Activated naive CD4-positive, alpha-beta T cell treated with anti-CD3 and anti-CD28 coated beads, Interleukin-2, amount 50 U/mL, for 24 hours (primary cell): ENCODE data around the gene OBSL1.
A peak's percentile ranks its signal among the peaks of the same experiment; 100 is the strongest.

Source experiments
- H3K27ac Mint-ChIP-seq: one replicate; pipeline ENCODE4 v1.8.0; 2021; ENCODE audit warnings: mild to moderate bottlenecking, mixed read lengths
- H3K27me3 Mint-ChIP-seq: one replicate; pipeline ENCODE4 v1.8.0; 2021; ENCODE audit warnings: mixed read lengths
- H3K36me3 Mint-ChIP-seq: one replicate; pipeline ENCODE4 v1.8.0; 2021; ENCODE audit warnings: mixed read lengths
- H3K4me1 Mint-ChIP-seq: one replicate; pipeline ENCODE4 v1.8.0; 2021; ENCODE audit warnings: mixed read lengths
- H3K4me3 Mint-ChIP-seq: one replicate; pipeline ENCODE4 v1.8.0; 2021; ENCODE audit warnings: mild to moderate bottlenecking, mixed read lengths
- H3K9me3 Mint-ChIP-seq: one replicate; pipeline ENCODE4 v1.8.0; 2021; ENCODE audit warnings: mixed read lengths

The OBSL1 gene

GRCh38 chr2:219607931-219608330 lies 36.6 kb upstream of the OBSL1 start:
- H3K4me3 Mint-ChIP-seq = no peak overlapping the region
- no peaks in the 10 kb centered on the region for H3K9me3 Mint-ChIP-seq
- H3K4me1 Mint-ChIP-seq = peaks cover 8% of the 10 kb centered on the region
- no peak overlapping the region for H3K27ac Mint-ChIP-seq
- H3K27me3 Mint-ChIP-seq = no peaks in the 10 kb centered on the region
- peaks cover 18% of the 10 kb centered on the region for H3K36me3 Mint-ChIP-seq

GRCh38 chr2:219605607-219605954 lies 34.2 kb upstream of the OBSL1 start:
- H3K27ac Mint-ChIP-seq = no peak overlapping the region
- peaks cover 16% of the 10 kb centered on the region for H3K36me3 Mint-ChIP-seq
- H3K27me3 Mint-ChIP-seq = no peaks in the 10 kb centered on the region
- no peak overlapping the region for H3K4me3 Mint-ChIP-seq
- no peaks in the 10 kb centered on the region for H3K9me3 Mint-ChIP-seq
- no peaks in the 10 kb centered on the region for H3K4me1 Mint-ChIP-seq

GRCh38 chr2:219603771-219604170 lies 32.4 kb upstream of the OBSL1 start:
- H3K4me1 Mint-ChIP-seq = peaks cover 2% of the 10 kb centered on the region
- no peaks in the 10 kb centered on the region for H3K27me3 Mint-ChIP-seq
- H3K9me3 Mint-ChIP-seq = no peaks in the 10 kb centered on the region
- no peak overlapping the region for H3K27ac Mint-ChIP-seq
- peaks cover 17% of the 10 kb centered on the region for H3K36me3 Mint-ChIP-seq
- no peak overlapping the region for H3K4me3 Mint-ChIP-seq

- peaks cover 11% of the 10 kb centered on the region for H3K4me1 Mint-ChIP-seq
These were observed 27.2 kb upstream of the OBSL1 start for GRCh38 chr2:219598308-219599078.

GRCh38 chr2:219597552-219598307 lies 26.4 kb upstream of the OBSL1 start, which contains the start of gene STK11IP:
Gene STK11IP (plus strand): TSS chr2:219597857. CDS start chr2:219598120, 263 bp downstream.
- peak within 1 kb of the TSS; percentile 97 for H3K27ac Mint-ChIP-seq
- peaks cover 5% of the 10 kb centered on the region for H3K36me3 Mint-ChIP-seq
- peaks cover 11% of the 10 kb centered on the region for H3K4me1 Mint-ChIP-seq
- H3K27me3 Mint-ChIP-seq = peaks cover 1% of the 10 kb centered on the region
- peak within 1 kb of the TSS; percentile 97 for H3K4me3 Mint-ChIP-seq
- no peaks in the 10 kb centered on the region for H3K9me3 Mint-ChIP-seq

More at GRCh38 chr2:219598308-219599078, 27.2 kb upstream of the OBSL1 start:
- H3K36me3 Mint-ChIP-seq = peaks cover 5% of the 10 kb centered on the region
- H3K27ac Mint-ChIP-seq = peak overlapping the region; percentile 97
- no peaks in the 10 kb centered on the region for H3K9me3 Mint-ChIP-seq
- H3K4me3 Mint-ChIP-seq = peak overlapping the region; percentile 97
- H3K27me3 Mint-ChIP-seq = no peaks in the 10 kb centered on the region

DNA sequence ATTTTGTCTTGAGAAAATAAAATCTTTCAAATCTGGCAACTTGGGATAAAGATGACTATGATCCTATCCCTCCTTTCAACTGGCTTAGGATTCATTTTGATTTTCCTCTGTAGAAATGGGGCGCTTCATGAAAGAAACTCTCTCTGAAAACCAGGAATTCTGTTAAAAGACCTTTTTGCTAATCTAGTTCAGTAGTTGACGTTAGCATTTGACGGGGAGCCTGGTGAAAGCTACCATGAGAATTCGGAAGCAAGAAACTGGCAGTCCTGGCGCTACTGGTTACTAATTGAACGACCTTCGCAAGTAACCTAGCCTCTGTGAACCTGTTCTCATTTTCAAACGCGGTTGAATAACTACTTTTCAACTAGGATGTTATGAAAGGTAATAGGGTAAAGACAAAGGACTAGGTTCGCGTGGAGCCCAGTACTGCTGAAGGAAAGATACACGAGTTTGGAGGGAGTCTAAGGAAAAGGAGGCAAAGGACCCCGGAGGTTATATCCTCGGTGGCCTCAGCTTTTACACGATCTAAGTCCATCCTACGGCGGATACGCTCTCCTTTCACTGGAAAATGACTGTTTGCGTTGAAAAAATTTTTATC lies 25.7 kb upstream of the OBSL1 start:
- Mint-ChIP-seq H3K4me3 (peak overlapping the region; percentile 97), H3K36me3 (peaks cover 4% of the 10 kb centered on the region), H3K27me3 (peaks cover 2% of the 10 kb centered on the region), H3K27ac (peak overlapping the region; percentile 97), H3K4me1 (peaks cover 11% of the 10 kb centered on the region), H3K9me3 (no peaks in the 10 kb centered on the region)

- Mint-ChIP-seq H3K27ac (no peak overlapping the region), H3K9me3 (no peaks in the 10 kb centered on the region), H3K27me3 (peaks cover 2% of the 10 kb centered on the region), H3K36me3 (no peaks in the 10 kb centered on the region), H3K4me3 (no peak overlapping the region), H3K4me1 (peaks cover 11% of the 10 kb centered on the region)
These were observed 23.9 kb upstream of the OBSL1 start for GRCh38 chr2:219595256-219595655.

- Mint-ChIP-seq H3K36me3 (no peaks in the 10 kb centered on the region), H3K27me3 (peaks cover 2% of the 10 kb centered on the region), H3K4me3 (no peak overlapping the region), H3K27ac (no peak overlapping the region), H3K4me1 (peaks cover 3% of the 10 kb centered on the region), H3K9me3 (no peaks in the 10 kb centered on the region)
These were observed 21.8 kb upstream of the OBSL1 start for GRCh38 chr2:219593154-219593553.

- Mint-ChIP-seq H3K9me3 (no peaks in the 10 kb centered on the region), H3K4me3 (no peak overlapping the region), H3K36me3 (no peaks in the 10 kb centered on the region), H3K27me3 (peaks cover 2% of the 10 kb centered on the region), H3K27ac (no peak overlapping the region), H3K4me1 (no peaks in the 10 kb centered on the region)
These were observed 21.4 kb upstream of the OBSL1 start for GRCh38 chr2:219592736-219593135.

DNA sequence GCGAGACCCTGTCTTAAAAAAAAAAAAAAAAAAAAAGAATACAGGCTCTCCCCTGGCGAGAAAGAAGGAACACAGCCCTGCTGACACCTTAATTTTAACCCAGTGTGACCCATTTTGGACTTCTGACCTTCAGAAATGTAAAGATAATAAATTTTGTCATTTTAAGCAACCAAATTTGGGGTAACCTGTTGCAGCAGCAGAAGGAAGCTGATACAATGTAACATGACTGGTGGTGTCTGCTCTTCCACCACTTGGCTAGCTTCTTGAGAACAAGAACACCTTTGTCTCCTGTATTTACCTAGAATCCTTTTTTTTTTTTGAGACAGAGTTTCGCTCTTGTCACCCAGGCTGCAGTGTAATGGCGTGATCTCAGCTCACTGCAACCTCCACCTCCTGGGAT lies 19.8 kb upstream of the OBSL1 start:
- no peak overlapping the region for H3K27ac Mint-ChIP-seq
- H3K4me1 Mint-ChIP-seq = no peaks in the 10 kb centered on the region
- peaks cover 2% of the 10 kb centered on the region for H3K27me3 Mint-ChIP-seq
- H3K4me3 Mint-ChIP-seq = no peak overlapping the region
- H3K9me3 Mint-ChIP-seq = no peaks in the 10 kb centered on the region
- H3K36me3 Mint-ChIP-seq = no peaks in the 10 kb centered on the region

DNA sequence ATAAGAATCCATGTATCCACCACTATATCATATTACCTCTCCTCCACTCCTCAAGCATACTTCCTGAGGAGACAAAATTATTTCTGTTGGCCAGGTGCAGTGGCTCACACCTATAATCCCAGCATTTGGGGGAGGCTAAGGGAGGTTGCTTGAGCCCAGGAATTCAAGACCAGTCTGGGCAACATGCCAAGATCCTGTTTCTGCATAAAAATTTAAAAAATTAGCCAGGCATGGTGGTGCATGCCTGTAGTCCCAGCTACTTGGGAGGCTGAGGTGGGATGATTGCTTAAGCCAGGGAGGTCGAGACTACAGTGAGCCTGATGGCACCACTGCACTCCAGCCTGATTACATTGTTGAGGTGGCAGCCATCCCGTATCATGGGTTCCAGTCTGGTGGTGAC lies 10.0 kb upstream of the OBSL1 start:
- Mint-ChIP-seq H3K27me3 (peaks cover 4% of the 10 kb centered on the region), H3K4me3 (no peak overlapping the region), H3K4me1 (no peaks in the 10 kb centered on the region), H3K9me3 (no peaks in the 10 kb centered on the region), H3K27ac (no peak overlapping the region), H3K36me3 (no peaks in the 10 kb centered on the region)

DNA sequence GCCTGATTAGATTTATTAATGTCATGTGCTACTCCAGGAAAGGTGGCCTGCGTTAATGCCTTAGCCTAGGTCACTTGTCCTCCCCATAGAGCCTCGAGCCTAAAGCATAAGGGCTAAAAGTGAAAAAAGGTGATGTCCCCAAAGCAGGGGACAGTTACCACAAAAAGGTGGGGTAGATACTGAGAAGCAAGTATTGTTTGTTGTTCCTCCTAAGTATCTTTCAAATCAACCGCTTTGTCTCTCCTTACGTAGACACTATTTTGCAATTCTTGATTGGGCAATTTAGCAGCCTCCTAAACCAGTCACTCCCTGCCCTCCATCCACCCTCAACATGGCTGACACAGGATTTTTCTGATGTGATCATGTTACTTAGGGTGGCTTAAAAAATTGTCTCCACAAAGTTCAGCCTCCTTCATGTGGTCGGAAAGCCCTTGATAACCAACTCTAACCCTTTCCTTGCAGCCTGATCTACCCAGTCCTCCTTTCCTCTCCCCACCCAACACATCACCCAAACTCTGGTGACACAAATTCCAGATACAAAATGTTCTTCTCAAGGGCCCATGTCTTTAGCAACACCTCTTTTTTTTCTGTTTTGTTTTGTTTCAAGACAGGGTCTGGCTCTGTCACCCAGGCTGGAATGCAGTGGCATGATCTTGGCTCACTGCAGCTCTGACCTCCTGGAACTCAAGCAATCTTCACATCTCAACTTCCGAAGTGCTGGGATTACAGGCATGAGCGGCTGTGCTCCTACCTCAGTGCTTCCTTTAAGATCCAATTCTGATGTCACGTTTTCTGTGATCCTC lies 7.7 kb upstream of the OBSL1 start:
- no peaks in the 10 kb centered on the region for H3K36me3 Mint-ChIP-seq
- peaks cover 9% of the 10 kb centered on the region for H3K27me3 Mint-ChIP-seq
- H3K4me1 Mint-ChIP-seq = no peaks in the 10 kb centered on the region
- no peaks in the 10 kb centered on the region for H3K9me3 Mint-ChIP-seq
- H3K4me3 Mint-ChIP-seq = no peak overlapping the region
- no peak overlapping the region for H3K27ac Mint-ChIP-seq

DNA sequence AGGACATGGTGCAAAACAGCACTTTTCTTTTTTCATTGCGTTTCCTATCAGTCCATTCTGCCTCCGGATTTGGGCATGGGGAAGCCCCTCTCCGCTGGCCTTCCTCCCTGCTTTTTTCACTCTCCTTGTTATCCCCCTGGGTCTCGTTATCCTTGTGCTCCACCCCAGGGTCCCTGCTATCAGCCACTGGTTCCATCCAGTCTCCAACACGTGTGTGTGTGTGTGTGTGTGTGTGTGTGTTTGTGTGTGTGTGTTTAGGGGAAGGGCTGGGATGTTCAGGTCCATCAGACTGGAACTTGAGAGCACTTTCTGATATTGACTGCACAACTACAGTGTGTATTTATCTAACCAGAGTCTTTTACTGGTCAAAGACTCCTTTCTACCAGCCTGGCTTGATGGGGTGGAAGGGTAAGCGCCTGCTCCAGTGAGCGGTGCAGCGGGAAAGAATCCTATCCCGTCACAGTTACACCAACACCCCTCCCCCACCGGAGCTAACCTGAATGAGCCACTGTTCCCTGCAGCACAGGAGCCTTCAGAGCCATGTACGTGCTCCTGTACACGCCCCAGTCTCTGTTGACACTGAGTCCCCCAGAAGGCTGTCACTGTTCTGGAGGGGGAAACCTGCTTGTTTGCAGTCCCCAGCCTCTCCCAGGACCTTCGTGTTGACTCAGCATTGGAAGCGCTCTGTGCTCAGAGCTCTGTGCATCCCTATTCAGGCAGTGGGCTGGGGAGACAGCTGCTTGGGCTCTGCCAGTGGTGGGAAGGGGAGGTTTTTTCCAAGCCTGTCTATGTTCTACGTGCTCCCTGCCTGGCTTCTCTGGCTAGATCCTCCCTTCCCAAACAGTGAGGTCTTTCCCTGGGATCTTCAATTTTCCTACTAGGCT lies 5.4 kb upstream of the OBSL1 start:
- H3K9me3 Mint-ChIP-seq = no peaks in the 10 kb centered on the region
- H3K4me1 Mint-ChIP-seq = no peaks in the 10 kb centered on the region
- no peak overlapping the region for H3K27ac Mint-ChIP-seq
- H3K27me3 Mint-ChIP-seq = peaks cover 20% of the 10 kb centered on the region
- no peaks in the 10 kb centered on the region for H3K36me3 Mint-ChIP-seq
- no peak overlapping the region for H3K4me3 Mint-ChIP-seq

GRCh38 chr2:219575566-219576504 lies 4.5 kb upstream of the OBSL1 start:
- no peaks in the 10 kb centered on the region for H3K4me1 Mint-ChIP-seq
- no peaks in the 10 kb centered on the region for H3K9me3 Mint-ChIP-seq
- H3K27ac Mint-ChIP-seq = no peak overlapping the region
- H3K4me3 Mint-ChIP-seq = no peak overlapping the region
- H3K36me3 Mint-ChIP-seq = no peaks in the 10 kb centered on the region
- H3K27me3 Mint-ChIP-seq = peaks cover 21% of the 10 kb centered on the region
